ENCODE data around the gene SLC22A3. TPM values are rescaled to one million over a fixed set of nuclear protein-coding genes. Genes with fewer than 3 reads are reported as not detected.

Gene SLC22A3
- total and polyA plus RNA-seq, 2 of the 4 experiments (the other 2 are of a cell fraction), result not detected

DNA sequence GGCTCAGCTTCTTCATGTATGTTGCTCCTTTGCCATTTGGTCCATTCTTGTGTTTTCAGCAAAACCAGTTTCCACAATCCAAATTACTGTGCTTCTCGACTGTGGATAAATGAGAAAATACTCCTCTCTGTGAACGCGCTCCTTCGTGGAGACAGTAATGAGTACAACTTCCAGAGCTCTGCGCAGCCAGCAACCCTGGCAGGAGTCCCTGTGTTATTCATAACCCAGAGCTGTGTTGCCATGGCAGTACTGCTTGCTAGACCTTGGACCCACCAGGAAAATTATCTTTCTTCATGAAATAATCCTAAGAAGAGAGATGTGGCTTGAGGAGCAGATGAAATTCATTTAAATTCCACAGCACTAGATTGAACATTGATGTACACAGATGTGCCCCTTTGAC is 73.7 kb downstream of the SLC22A3 start:
- no peak overlapping the region for H4K5ac ChIP-seq (ENCODE audit: low read depth, low read length)
- no peak overlapping the region for H2BK120ac ChIP-seq (ENCODE audit: low read depth, low read length)
- no peak overlapping the region for H2AFZ ChIP-seq (replicated peaks; ENCODE audit: low read length, poor library complexity)
- H2AK9ac ChIP-seq (replicated peaks; ENCODE audit: low read depth, low read length, poor library complexity), result no peak overlapping the region
- no peak overlapping the region for H3K14ac ChIP-seq (replicated peaks; ENCODE audit: low read depth, low read length)
- no peak overlapping the region for H3K56ac ChIP-seq (ENCODE audit: extremely low read depth, insufficient read depth, low read length)
- no peak overlapping the region for H3K23ac ChIP-seq (ENCODE audit: low read depth, low read length)
- H4K8ac ChIP-seq (ENCODE audit: low read depth in 2 of 2, low read length in 2 of 2), result no peak overlapping the region
- H2BK5ac ChIP-seq (ENCODE audit: low read depth, low read length, poor library complexity, severe bottlenecking), result no peak overlapping the region
- WGBS, 2 experiments (ENCODE audit: extremely low coverage in 2 of 2, insufficient read length in 1 of 2), result no CpG with 5 or more reads among the region's 5 CpGs
- DNase-seq (no peak), ATAC-seq (ENCODE audit: low read depth) (no peak)
- intact Hi-C loops (cut with micrococcal nuclease) (no loop called here), dilution Hi-C loops (cut with HindIII; ENCODE audit: low sequenced_read_pairs, unreplicated experiment) (no loop called here), in situ Hi-C loops (cut with MboI; ENCODE audit: low sequenced_read_pairs) (no loop called here)
- BruUV-seq (replicated peaks), result no TSS peak
- H3K79me1 ChIP-seq (ENCODE audit: low read depth in 1 of 2, low read length in 2 of 2), result no peaks in the 10 kb centered on the region
- no peaks in the 10 kb centered on the region for H3K9me1 ChIP-seq (ENCODE audit: insufficient read depth, low read length)
- no peaks in the 10 kb centered on the region for H4K20me1 ChIP-seq (ENCODE audit: insufficient read depth, low read length)
- H3K4ac ChIP-seq (ENCODE audit: low read depth, low read length), result no peak overlapping the region
- ChIA-PET POLR2A (ENCODE audit: unreplicated experiment) (no interaction called here), CTCF (no interaction called here)
- H3K4me1 ChIP-seq (ENCODE audit: control insufficient read depth, insufficient read depth, low read length), result no peaks in the 10 kb centered on the region
- H3K18ac ChIP-seq (ENCODE audit: low read depth, low read length), result no peak overlapping the region
- H3K27ac ChIP-seq (ENCODE audit: insufficient read depth, low read length), result no peak overlapping the region
- no peak overlapping the region for H3K4me2 ChIP-seq (ENCODE audit: low read depth, low read length)
- H3K4me3 ChIP-seq (ENCODE audit: insufficient read depth, low read depth, low read length), result no peak overlapping the region
- H2AK5ac ChIP-seq (ENCODE audit: low read depth, low read length), result no peak overlapping the region
- no peaks in the 10 kb centered on the region for H3K27me3 ChIP-seq (ENCODE audit: control insufficient read depth, insufficient read depth, low read length)
- no peak overlapping the region for H2BK20ac ChIP-seq (ENCODE audit: low read depth, low read length)
- H3K9ac ChIP-seq (ENCODE audit: low read depth, low read length), result no peak overlapping the region
- H2BK15ac ChIP-seq (ENCODE audit: low read depth, low read length), result no peak overlapping the region
- no peaks in the 10 kb centered on the region for H3K36me3 ChIP-seq (ENCODE audit: control insufficient read depth, insufficient read depth, low read length)
- no peak for TF ChIP-seq MAFK (IDR thresholded peaks at IDR 0.05; ENCODE audit: low read depth, low read length)
- no peak for TF ChIP-seq MXI1 (IDR thresholded peaks at IDR 0.05; ENCODE audit: borderline replicate concordance, low read depth, low read length)
- TF ChIP-seq RFX5 (IDR thresholded peaks at IDR 0.05; ENCODE audit: low read depth, low read length), result no peak
- TF ChIP-seq CHD1 (IDR thresholded peaks at IDR 0.05; ENCODE audit: low read depth, low read length), result no peak
- TF ChIP-seq SMC3 (IDR thresholded peaks at IDR 0.05; ENCODE audit: low read depth, low read length), result no peak
- TF ChIP-seq, protein P1, sequence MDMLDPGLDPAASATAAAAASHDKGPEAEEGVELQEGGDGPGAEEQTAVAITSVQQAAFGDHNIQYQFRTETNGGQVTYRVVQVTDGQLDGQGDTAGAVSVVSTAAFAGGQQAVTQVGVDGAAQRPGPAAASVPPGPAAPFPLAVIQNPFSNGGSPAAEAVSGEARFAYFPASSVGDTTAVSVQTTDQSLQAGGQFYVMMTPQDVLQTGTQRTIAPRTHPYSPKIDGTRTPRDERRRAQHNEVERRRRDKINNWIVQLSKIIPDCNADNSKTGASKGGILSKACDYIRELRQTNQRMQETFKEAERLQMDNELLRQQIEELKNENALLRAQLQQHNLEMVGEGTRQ (IDR thresholded peaks at IDR 0.05; ENCODE audit: low read depth, low read length), result no peak
- TF ChIP-seq FOS (IDR thresholded peaks at IDR 0.05; ENCODE audit: low read depth, low read length), result no peak
- TF ChIP-seq RCOR1 (IDR thresholded peaks at IDR 0.05; ENCODE audit: insufficient replicate concordance, low read length), result no peak
- TF ChIP-seq NFE2L2 (IDR thresholded peaks at IDR 0.05; ENCODE audit: low read depth, low read length), result no peak
- TF ChIP-seq ELK1 (IDR thresholded peaks at IDR 0.05; ENCODE audit: borderline replicate concordance, low read depth, low read length), result no peak
- TF ChIP-seq, protein P2, sequence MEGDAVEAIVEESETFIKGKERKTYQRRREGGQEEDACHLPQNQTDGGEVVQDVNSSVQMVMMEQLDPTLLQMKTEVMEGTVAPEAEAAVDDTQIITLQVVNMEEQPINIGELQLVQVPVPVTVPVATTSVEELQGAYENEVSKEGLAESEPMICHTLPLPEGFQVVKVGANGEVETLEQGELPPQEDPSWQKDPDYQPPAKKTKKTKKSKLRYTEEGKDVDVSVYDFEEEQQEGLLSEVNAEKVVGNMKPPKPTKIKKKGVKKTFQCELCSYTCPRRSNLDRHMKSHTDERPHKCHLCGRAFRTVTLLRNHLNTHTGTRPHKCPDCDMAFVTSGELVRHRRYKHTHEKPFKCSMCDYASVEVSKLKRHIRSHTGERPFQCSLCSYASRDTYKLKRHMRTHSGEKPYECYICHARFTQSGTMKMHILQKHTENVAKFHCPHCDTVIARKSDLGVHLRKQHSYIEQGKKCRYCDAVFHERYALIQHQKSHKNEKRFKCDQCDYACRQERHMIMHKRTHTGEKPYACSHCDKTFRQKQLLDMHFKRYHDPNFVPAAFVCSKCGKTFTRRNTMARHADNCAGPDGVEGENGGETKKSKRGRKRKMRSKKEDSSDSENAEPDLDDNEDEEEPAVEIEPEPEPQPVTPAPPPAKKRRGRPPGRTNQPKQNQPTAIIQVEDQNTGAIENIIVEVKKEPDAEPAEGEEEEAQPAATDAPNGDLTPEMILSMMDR (conservative IDR thresholded peaks at IDR 0.05; ENCODE audit: low read depth, low read length), result no peak
- TF ChIP-seq MAZ (IDR thresholded peaks at IDR 0.05; ENCODE audit: borderline replicate concordance, low read depth, low read length), result no peak
- no peak for TF ChIP-seq BHLHE40 (IDR thresholded peaks at IDR 0.05; ENCODE audit: low read depth, low read length)
- TF ChIP-seq CEBPB (IDR thresholded peaks at IDR 0.05; ENCODE audit: low read depth, low read length), result no peak
- no peak for TF ChIP-seq RAD21 (IDR thresholded peaks at IDR 0.05; ENCODE audit: low read length)
- H4K91ac ChIP-seq (ENCODE audit: insufficient read depth, low read depth, low read length), result no peak overlapping the region
- 0 out of 2 replicates have a peak, but pooled peaks cover 2% of the 10 kb centered on the region for H3K9me3 ChIP-seq (ENCODE audit: control insufficient read depth, insufficient read depth, low read length)
